Activated naive CD8-positive, alpha-beta T cell treated with anti-CD3 and anti-CD28 coated beads, Interleukin-2, amount 50 U/mL, for 16 hours (primary cell): ENCODE measurements around the gene SMPDL3B.

Experiments
- DNase-seq: peaks from one replicate; pipeline ENCODE4 v3.0.0-alpha.2; 2020; ENCODE audit warnings: low read depth, low spot score

Gene SMPDL3B, protein sequence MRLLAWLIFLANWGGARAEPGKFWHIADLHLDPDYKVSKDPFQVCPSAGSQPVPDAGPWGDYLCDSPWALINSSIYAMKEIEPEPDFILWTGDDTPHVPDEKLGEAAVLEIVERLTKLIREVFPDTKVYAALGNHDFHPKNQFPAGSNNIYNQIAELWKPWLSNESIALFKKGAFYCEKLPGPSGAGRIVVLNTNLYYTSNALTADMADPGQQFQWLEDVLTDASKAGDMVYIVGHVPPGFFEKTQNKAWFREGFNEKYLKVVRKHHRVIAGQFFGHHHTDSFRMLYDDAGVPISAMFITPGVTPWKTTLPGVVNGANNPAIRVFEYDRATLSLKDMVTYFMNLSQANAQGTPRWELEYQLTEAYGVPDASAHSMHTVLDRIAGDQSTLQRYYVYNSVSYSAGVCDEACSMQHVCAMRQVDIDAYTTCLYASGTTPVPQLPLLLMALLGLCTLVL

GRCh38 chr1:27934818-27935549 is at the start of gene SMPDL3B:
Gene SMPDL3B, plus strand, starts transcription at chr1:27935000. Its CDS starts 184 bp downstream, at chr1:27935184.
- no peak for DNase-seq

DNA sequence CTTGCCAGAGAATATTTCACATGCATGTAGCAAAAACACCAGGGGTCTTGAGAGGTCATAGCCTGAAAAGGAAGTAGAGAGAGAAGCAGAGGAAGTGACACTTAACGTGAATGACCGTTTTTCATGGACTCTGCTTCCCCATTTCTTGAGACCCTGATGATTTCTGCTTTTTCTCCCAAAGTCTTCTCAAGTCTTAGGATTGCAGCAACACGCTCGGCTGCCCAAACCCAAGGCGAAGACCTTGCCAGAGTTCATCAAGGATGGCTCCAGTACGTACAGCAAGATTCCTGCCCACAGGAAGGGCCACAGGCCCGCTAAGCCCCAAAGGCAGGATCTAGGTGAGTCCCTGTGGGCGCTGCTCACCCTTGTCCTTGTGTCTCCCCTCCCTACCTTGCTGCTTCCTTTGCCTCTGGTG is 49.7 kb upstream of the SMPDL3B start:
- no peak for DNase-seq

DNA sequence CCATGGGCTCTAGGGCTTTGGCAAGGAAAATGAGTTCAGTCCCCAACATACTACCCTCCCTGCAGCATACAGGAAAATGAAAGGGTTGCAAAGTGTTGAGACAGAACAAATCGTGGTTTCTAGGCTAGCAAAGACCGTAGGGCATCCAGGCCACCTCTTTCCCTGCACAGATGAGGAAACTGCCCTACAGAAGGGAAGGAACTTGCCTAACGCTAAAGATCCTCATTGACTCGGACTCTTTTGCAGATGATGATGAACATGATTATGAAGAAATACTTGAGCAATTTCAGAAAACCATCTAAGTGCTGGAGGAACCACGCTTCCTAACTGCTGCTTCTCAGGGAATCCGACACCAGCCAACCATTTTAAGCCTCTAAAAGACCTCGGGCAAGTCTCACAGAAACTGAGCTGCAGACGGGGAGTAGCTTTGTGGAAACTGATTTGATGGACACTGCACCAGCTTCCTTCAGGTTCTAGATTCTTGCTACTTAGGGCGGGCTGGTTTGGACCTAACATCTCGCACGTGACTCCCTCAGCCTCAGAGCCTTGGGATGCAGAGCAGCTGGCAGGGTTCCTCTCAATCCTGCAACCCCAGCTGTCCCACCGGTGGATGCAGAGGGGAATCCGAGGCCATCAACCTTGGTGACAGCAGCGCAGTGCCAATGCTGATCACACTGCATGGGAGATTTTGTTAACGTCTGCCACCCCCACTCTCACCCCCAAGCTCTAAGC is 49.0 kb upstream of the SMPDL3B start:
- DNase-seq, result no peak

- DNase-seq, result no peak
Measured at GRCh38 chr1:27886353-27886679, 48.5 kb upstream of the SMPDL3B start.

GRCh38 chr1:27886744-27887143 is 48.1 kb upstream of the SMPDL3B start:
- DNase-seq, result no peak

GRCh38 chr1:27887215-27888021 is 47.4 kb upstream of the SMPDL3B start:
- no peak for DNase-seq

DNA sequence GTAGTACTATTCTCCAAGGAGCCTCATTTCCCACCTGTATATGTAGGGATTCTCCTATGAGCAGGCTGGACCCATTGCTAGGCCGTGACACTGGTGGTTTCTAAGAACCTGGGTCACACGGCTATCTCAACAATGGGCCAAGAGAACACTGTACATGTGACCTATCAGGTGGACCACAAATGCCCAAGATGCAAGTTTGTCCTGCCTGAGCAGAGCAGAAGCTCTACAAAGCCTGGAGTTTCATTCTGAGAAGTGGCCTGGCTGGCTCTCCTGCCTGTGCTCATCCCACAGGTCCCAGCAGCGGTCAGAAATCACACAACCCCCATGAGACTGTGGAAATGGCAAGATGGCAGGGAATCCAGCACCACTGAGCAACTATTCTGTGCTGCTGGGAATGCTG is 45.3 kb upstream of the SMPDL3B start:
- DNase-seq, result no peak

- DNase-seq, result no peak
Measured at GRCh38 chr1:27891196-27891889, 43.5 kb upstream of the SMPDL3B start.

GRCh38 chr1:27894521-27894920 is 40.3 kb upstream of the SMPDL3B start:
- DNase-seq, result no peak

DNA sequence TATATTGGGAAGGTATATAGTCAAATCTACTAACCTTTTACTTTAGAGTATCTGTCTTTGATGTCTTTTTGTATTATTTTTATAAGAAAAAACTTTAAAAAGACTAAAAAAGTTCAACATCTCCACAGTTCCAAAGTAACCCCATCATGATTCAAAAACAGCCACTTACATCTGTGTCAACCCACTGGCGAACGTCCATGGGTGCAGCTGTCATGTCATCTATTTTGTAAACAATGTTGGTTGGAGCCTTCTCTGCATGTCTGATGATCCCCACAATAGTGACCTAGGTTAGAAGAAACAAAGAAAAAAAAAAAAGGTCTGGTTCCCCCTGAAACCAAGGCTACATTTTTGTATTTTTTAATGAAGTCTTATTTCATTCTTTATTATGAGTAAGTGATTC is 28.0 kb upstream of the SMPDL3B start:
- DNase-seq, result no peak

DNA sequence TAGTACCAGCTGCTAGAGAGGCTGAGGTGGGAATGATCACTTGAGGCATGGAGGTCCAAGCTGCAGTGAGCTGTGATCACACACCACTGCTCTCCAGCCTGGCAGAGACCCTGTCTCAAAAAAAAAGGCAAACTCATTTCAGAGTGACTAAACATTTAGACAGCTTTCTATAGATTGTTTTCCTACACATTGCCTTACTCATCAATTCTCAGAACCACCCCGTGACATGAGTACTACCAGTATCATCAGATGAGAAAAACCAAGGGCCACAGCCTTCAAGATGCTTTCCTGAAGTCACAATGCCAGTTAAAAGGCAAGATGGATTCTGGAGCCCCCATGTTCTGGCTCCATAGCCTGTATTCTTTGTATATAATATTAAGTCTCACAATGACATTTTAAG is 22.4 kb upstream of the SMPDL3B start:
- no peak for DNase-seq

DNA sequence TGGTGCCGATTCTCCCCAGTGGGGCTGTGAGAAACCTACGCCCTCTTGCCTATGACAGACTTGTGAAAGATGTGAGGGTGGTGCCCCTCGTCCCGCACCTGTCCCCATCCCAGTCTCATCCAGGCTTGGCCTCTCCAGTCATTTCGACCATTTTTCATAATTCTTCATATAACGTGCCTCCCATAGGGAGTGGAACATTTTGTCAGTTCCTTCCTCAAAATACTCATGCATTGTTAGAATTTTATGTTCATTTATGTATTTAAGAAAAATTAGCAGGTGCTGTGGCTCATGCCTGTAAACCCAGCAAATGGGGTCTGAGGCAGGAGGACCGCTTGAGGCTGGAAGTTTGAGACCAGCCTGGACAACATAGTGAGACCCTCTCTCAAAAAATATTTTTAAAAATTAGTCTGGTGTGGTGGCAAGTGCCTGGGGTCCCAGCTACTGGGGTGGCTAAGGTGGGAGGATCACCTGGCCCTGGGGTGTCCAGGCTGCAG is 19.7 kb upstream of the SMPDL3B start:
- no peak for DNase-seq

DNA sequence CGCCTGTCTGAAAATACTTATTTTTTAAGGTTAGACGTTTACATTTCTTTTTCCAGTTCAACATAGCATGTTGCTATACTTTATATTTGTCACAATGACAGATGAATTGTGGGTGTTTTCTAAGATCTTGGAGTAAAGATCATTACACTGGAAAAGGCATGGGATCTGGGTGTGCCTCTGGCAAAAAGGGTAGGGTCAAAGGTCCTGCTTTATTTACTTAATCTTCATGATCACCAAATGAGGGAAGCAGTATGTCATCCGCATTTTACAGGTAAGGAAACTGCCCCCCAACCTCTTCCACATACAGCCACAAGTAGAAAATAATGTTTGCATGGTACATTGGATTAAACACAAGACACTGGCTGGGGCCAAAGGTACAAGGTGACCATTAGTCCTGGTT is 12.5 kb upstream of the SMPDL3B start:
- no peak for DNase-seq

- no peak for DNase-seq
Measured at GRCh38 chr1:27928216-27928954, 6.4 kb upstream of the SMPDL3B start.

- no peak for DNase-seq
Measured at GRCh38 chr1:27931184-27931583, 3.6 kb upstream of the SMPDL3B start.

DNA sequence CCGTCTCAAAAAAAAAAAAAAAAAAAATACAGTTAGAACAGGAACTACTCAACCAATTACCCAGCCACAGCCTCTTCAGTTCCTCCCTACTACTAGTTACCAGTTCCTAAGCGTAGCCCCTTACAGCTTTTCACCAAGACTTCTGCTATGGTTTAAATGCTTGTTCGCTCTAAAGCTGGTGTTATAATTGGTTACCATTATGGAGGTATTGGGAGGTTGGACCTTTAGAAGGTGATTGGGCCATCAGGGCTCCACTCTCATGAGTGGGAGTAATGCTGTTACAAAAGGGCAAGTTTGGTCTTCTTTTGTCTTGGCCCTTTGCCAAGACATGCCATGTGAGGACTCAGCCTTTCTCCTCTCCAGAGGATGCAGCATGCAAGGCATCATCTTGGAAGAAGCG is 3.0 kb upstream of the SMPDL3B start:
- DNase-seq, result no peak

DNA sequence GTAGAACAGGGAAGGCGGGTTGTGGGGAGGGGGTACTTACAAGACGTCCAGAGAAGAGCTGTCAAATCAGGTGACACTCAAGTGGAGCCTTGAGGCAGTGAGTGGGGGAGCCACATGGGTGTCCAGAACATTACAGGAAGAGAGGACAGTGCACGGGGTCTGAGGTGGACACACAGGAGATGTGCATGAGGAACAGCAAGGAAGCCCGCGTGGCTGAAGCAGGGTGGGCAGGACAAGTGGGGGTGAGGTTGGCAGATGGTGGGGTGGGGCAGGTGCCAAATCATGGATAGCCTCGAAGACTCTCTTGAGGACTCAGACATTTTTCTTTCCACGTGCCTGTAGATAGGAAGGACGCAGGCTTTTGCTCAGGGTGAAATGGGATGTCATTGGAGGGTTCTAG is 921 bp downstream of the SMPDL3B start:
- DNase-seq, result no peak

GRCh38 chr1:27936370-27936769 is 1.6 kb downstream of the SMPDL3B start:
- DNase-seq, result no peak

DNA sequence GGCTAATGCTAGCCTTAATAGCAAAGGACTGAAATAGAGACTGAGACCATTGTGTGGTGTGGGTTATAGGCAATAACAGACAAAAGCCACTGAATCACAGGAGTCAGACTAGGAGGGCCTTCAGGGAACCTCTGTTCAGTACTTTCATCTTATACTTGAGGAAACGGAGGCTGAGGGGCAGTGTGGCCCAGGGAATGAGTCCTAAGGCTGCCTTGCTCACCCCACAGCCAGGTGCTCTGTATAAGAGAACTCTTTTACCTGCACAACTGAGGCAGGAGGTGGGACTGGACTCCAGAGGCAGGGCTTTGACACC is 2.7 kb downstream of the SMPDL3B start:
- no peak for DNase-seq

DNA sequence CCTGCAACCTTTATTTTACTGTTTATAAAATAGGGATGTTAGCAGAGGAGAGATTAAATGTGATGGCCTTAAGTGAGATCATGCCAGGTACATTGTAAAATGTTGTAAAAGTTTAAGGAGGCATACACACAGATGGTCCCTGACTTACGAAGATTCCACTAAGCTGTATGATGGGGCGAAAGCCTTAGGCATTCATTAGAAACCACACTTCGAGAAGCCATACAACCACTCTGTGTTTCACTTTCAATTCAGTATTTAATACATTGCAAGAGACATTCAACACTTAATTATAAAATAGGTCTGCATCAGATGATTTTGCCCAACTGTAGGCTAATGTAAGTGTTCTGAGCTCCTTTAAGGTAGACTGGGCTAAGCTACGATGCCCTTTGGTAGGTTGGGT is 3.7 kb downstream of the SMPDL3B start:
- no peak for DNase-seq
